Neural crest cell (in vitro differentiated cells): ENCODE data around the gene REPS2. TPM values are rescaled to one million over a fixed set of nuclear protein-coding genes. Genes with fewer than 3 reads are reported as not detected.

Experiments
- DNase-seq: peaks from one replicate; pipeline ENCODE4 v3.0.0; 2021; ENCODE audit warnings: low read depth, mixed read lengths, low spot score
- H3K27ac Mint-ChIP-seq: one replicate; pipeline ENCODE4 v1.8.0; 2021; ENCODE audit warnings: mild to moderate bottlenecking, mixed read lengths; ENCODE audit not compliant: unreplicated experiment
- H3K27me3 Mint-ChIP-seq: 2 replicates; pipeline ENCODE4 v1.8.0; 2021; ENCODE audit warnings: low read depth, mild to moderate bottlenecking, mixed read lengths
- H3K36me3 Mint-ChIP-seq: 2 replicates; pipeline ENCODE4 v1.8.0; 2021; ENCODE audit warnings: low read depth, mild to moderate bottlenecking, mixed read lengths
- H3K4me1 Mint-ChIP-seq: 2 replicates; pipeline ENCODE4 v1.8.0; 2021; ENCODE audit warnings: mixed read lengths
- H3K4me3 Mint-ChIP-seq: one replicate; pipeline ENCODE4 v1.8.0; 2021; ENCODE audit warnings: mild to moderate bottlenecking, mixed read lengths
- H3K9me3 Mint-ChIP-seq: 2 replicates; pipeline ENCODE4 v1.8.0; 2021; ENCODE audit warnings: mixed read lengths
- CTCF ChIP-seq: fragments of 200-600 bp; sonication (generic); conservative IDR thresholded peaks from 2 replicates; pipeline ENCODE4 v1.5.0; 2021; ENCODE audit warnings: antibody characterized with exemption, mild to moderate bottlenecking
- total RNA-seq: library from RNA; stranded (reverse); gene quantifications from 2 replicates; pipeline ENCODE4 v1.2.1, GENCODE V29; 2021

REPS2 gene
- total RNA-seq, 1 donor from 2014 or later, result 0.58 TPM

- Mint-ChIP-seq H3K4me3 (no peak overlapping the region), H3K9me3 (no peaks in the 10 kb centered on the region), H3K27ac (no peak overlapping the region), H3K27me3 (peaks cover 3% of the 10 kb centered on the region), H3K4me1 (no peaks in the 10 kb centered on the region), H3K36me3 (no peaks in the 10 kb centered on the region)
- no peak for TF ChIP-seq CTCF
- no peak for DNase-seq
These were observed 92.3 kb downstream of the REPS2 start for GRCh38 chrX:17038681-17039161.

- no peak overlapping the region for H3K4me3 Mint-ChIP-seq
- H3K27me3 Mint-ChIP-seq, result peaks cover 3% of the 10 kb centered on the region
- TF ChIP-seq CTCF, result no peak
- no peaks in the 10 kb centered on the region for H3K9me3 Mint-ChIP-seq
- H3K27ac Mint-ChIP-seq, result no peak overlapping the region
- no peaks in the 10 kb centered on the region for H3K4me1 Mint-ChIP-seq
- no peaks in the 10 kb centered on the region for H3K36me3 Mint-ChIP-seq
- no peak for DNase-seq
These were observed 93.4 kb downstream of the REPS2 start for GRCh38 chrX:17039826-17040225.

- Mint-ChIP-seq H3K4me3 (no peak overlapping the region), H3K36me3 (no peaks in the 10 kb centered on the region), H3K9me3 (no peaks in the 10 kb centered on the region), H3K27me3 (no peaks in the 10 kb centered on the region), H3K27ac (no peak overlapping the region), H3K4me1 (no peaks in the 10 kb centered on the region)
- no peak for DNase-seq
- TF ChIP-seq CTCF, result no peak
These were observed 94.3 kb downstream of the REPS2 start for GRCh38 chrX:17040711-17041110.

DNA sequence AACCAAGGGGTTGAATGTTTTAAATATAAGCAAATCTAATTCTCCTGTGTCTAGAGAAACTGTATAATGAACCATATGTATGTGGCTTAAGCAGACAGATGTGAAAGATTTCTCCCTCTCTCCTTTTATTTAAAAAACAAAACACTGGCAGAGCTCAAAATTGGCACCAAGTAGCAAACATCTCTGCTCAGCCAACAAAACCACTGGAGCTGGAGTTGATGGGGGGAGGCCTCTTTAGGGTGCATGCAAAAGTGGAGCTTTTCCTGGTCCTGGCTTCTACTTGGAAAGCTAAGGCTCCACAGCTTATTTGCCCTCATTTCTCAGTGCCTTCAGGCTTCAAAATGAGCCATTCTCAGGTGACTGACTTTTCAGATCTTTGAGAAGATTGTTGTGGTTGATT lies 95.6 kb downstream of the REPS2 start:
- no peak for TF ChIP-seq CTCF
- Mint-ChIP-seq H3K4me1 (peaks cover 5% of the 10 kb centered on the region), H3K4me3 (no peak overlapping the region), H3K36me3 (no peaks in the 10 kb centered on the region), H3K27ac (no peak overlapping the region), H3K27me3 (no peaks in the 10 kb centered on the region), H3K9me3 (no peaks in the 10 kb centered on the region)
- DNase-seq, result no peak

DNA sequence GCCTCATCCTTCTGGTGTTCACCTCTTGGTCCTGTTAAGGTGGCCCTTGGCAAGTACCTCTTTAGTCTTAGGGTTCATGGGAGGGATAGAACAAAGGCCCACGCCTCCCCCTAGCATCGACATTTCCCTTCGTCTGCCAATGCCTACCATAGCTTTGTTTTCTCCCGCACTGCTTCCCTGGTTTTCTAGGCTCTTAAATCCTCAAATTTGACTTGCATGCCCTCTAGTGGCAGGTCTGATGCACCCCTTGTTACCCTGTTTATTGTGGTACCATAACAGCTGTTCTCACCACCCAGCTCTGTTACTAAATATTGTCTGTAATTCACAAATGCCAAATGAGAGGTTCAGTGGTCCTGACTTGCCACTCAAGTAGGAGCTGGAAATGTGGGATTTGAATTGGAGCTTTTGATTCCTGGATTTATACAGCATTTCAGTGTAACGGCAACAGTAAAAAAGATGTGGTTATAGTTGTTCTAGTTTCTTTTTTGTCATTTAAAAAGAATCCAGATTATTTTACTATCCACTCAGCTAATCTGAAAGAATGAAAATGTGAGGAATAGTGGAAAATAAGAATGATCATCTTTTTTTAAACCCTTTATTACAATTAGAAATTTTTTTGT lies 100.1 kb downstream of the REPS2 start:
- H3K9me3 Mint-ChIP-seq, result no peaks in the 10 kb centered on the region
- no peak overlapping the region for H3K4me3 Mint-ChIP-seq
- H3K36me3 Mint-ChIP-seq, result no peaks in the 10 kb centered on the region
- peak; percentile 84 for TF ChIP-seq CTCF
- H3K27me3 Mint-ChIP-seq, result peaks cover 18% of the 10 kb centered on the region
- H3K27ac Mint-ChIP-seq, result no peak overlapping the region
- peaks cover 5% of the 10 kb centered on the region for H3K4me1 Mint-ChIP-seq
- DNase-seq, result peak; percentile 60
